SK-N-SH treated with all-trans-retinoic acid at 6 μM for 48 hours (cell line): ENCODE results near the gene LHCGR.

Source experiments
- ATAC-seq: fragments of 200-7000 bp; cut with Tn5 transposase; 3 replicates; pipeline ENCODE4 v1.9.1; 2020; ENCODE audit warnings: mild to moderate bottlenecking, moderate library complexity
- ARNTL ChIP-seq: fragments of 450-650 bp; formaldehyde crosslinking; IDR thresholded peaks from 2 replicates; pipeline ENCODE4 v1.5.0; 2020; ENCODE audit warnings: low read depth, mild to moderate bottlenecking, moderate library complexity, borderline replicate concordance
- CSDC2 ChIP-seq: fragments of 250-450 bp; sonication (Bioruptor Pico); IDR thresholded peaks from 2 replicates; pipeline ENCODE4 v1.5.0; 2020; ENCODE audit warnings: mild to moderate bottlenecking, moderate library complexity
- ESRRG ChIP-seq: fragments of 250-450 bp; sonication (Bioruptor Pico); IDR thresholded peaks from 2 replicates; pipeline ENCODE4 v1.6.1; 2021; ENCODE audit warnings: mild to moderate bottlenecking
- ISL1 ChIP-seq: fragments of 250-450 bp; sonication (Bioruptor Pico); IDR thresholded peaks from 2 replicates; pipeline ENCODE4 v2.1.2; 2022; ENCODE audit warnings: mild to moderate bottlenecking, moderate library complexity
- OSR1 ChIP-seq: fragments of 250-450 bp; sonication (Bioruptor Pico); IDR thresholded peaks from 2 replicates; pipeline ENCODE4 v1.8.0; 2022; ENCODE audit warnings: moderate library complexity, mild to moderate bottlenecking, inconsistent platforms
- PPARA ChIP-seq: fragments of 250-450 bp; sonication (Bioruptor Pico); IDR thresholded peaks from 2 replicates; pipeline ENCODE4 v1.5.0; 2020; ENCODE audit warnings: mild to moderate bottlenecking, borderline replicate concordance
- RARB ChIP-seq: fragments of 250-450 bp; sonication (Bioruptor Pico); IDR thresholded peaks from 2 replicates; pipeline ENCODE4 v1.8.0; 2021; ENCODE audit warnings: mild to moderate bottlenecking, moderate library complexity
- SNAI2 ChIP-seq: fragments of 250-450 bp; sonication (Bioruptor Pico); IDR thresholded peaks from 2 replicates; pipeline ENCODE4 v1.5.0; 2020; ENCODE audit warnings: mild to moderate bottlenecking, moderate library complexity
- TOX ChIP-seq: fragments of 250-450 bp; sonication (Bioruptor Pico); IDR thresholded peaks from 2 replicates; pipeline ENCODE4 v1.8.0; 2021; ENCODE audit warnings: mild to moderate bottlenecking, moderate library complexity, borderline replicate concordance
- ZC3H10 ChIP-seq: fragments of 250-450 bp; sonication (Bioruptor Pico); IDR thresholded peaks from 2 replicates; pipeline ENCODE4 v1.5.1; 2021; ENCODE audit warnings: mild to moderate bottlenecking, moderate library complexity
- ZFP3 ChIP-seq: fragments of 250-450 bp; sonication (Bioruptor Pico); IDR thresholded peaks from 2 replicates; pipeline ENCODE4 v1.5.0; 2020; ENCODE audit warnings: mild to moderate bottlenecking, moderate library complexity
- ZFP30 ChIP-seq: fragments of 450-650 bp; formaldehyde crosslinking; IDR thresholded peaks from 2 replicates; pipeline ENCODE4 v1.5.0; 2022; ENCODE audit warnings: mild to moderate bottlenecking, moderate library complexity
- ZNF565 ChIP-seq: fragments of 450-650 bp; formaldehyde crosslinking; conservative IDR thresholded peaks from 2 replicates; pipeline ENCODE4 v1.5.0; 2020; ENCODE audit warnings: low read depth, mild to moderate bottlenecking, moderate library complexity
- ZNF70 ChIP-seq: fragments of 450-650 bp; formaldehyde crosslinking; IDR thresholded peaks from 2 replicates; pipeline ENCODE4 v1.5.0; 2020; ENCODE audit warnings: mild to moderate bottlenecking, moderate library complexity
- ZNF8 ChIP-seq: fragments of 450-650 bp; formaldehyde crosslinking; IDR thresholded peaks from 2 replicates; pipeline ENCODE4 v1.5.0; 2020; ENCODE audit warnings: mild to moderate bottlenecking, moderate library complexity
- TF ChIP-seq, protein P1 (sequence below): fragments of 250-450 bp; sonication (Bioruptor Pico); IDR thresholded peaks from 2 replicates; pipeline ENCODE4 v1.5.1; 2021; ENCODE audit warnings: mild to moderate bottlenecking, moderate library complexity
- TF ChIP-seq, protein P2 (sequence below): fragments of 250-450 bp; sonication (Bioruptor Pico); IDR thresholded peaks from 2 replicates; pipeline ENCODE4 v1.8.0; 2021; ENCODE audit warnings: low read depth, mild to moderate bottlenecking, moderate library complexity, borderline replicate concordance
- TF ChIP-seq, protein P3 (sequence below): fragments of 250-450 bp; sonication (Bioruptor Pico); IDR thresholded peaks from 2 replicates; pipeline ENCODE4 v1.8.0; 2020; ENCODE audit warnings: mild to moderate bottlenecking, moderate library complexity, borderline replicate concordance
- TF ChIP-seq, protein P4 (sequence below): fragments of 250-450 bp; sonication (Bioruptor Pico); IDR thresholded peaks from 2 replicates; pipeline ENCODE4 v1.5.1; 2020; ENCODE audit warnings: low read depth, mild to moderate bottlenecking, moderate library complexity

Gene LHCGR

DNA sequence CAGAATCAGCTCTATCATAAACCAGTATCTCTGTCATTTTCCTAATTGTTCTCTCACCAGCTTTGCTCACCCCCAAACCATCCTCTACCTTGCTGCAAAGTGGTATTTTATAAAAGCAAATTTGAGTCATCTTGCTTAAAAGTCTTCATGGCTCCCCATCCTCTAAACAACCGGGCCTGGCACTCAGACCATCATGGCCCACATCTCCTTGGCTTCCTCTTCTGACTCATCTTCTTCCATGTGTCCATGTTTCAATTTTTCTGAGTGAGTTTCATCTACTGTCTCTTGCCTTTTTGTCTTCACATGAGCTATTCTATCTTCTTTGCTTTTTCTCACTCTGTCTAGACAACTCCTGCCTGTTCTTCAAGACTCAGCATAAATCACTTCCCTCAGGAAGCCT lies 58.6 kb downstream of the LHCGR start:
- TF ChIP-seq ZNF70 (no peak), ZFP3 (no peak), ZFP30 (no peak), ZNF8 (no peak), OSR1 (CRISPR knock-in tag) (no peak), ZNF565 (CRISPR knock-in tag) (no peak), TOX (CRISPR knock-in tag) (no peak), ESRRG (CRISPR knock-in tag) (no peak), RARB (CRISPR knock-in tag) (no peak), PPARA (CRISPR knock-in tag) (no peak), SNAI2 (no peak), ISL1 (no peak)
- TF ChIP-seq, protein P1, sequence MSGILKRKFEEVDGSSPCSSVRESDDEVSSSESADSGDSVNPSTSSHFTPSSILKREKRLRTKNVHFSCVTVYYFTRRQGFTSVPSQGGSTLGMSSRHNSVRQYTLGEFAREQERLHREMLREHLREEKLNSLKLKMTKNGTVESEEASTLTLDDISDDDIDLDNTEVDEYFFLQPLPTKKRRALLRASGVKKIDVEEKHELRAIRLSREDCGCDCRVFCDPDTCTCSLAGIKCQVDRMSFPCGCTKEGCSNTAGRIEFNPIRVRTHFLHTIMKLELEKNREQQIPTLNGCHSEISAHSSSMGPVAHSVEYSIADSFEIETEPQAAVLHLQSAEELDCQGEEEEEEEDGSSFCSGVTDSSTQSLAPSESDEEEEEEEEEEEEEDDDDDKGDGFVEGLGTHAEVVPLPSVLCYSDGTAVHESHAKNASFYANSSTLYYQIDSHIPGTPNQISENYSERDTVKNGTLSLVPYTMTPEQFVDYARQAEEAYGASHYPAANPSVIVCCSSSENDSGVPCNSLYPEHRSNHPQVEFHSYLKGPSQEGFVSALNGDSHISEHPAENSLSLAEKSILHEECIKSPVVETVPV = no peak
- TF ChIP-seq, protein P2, sequence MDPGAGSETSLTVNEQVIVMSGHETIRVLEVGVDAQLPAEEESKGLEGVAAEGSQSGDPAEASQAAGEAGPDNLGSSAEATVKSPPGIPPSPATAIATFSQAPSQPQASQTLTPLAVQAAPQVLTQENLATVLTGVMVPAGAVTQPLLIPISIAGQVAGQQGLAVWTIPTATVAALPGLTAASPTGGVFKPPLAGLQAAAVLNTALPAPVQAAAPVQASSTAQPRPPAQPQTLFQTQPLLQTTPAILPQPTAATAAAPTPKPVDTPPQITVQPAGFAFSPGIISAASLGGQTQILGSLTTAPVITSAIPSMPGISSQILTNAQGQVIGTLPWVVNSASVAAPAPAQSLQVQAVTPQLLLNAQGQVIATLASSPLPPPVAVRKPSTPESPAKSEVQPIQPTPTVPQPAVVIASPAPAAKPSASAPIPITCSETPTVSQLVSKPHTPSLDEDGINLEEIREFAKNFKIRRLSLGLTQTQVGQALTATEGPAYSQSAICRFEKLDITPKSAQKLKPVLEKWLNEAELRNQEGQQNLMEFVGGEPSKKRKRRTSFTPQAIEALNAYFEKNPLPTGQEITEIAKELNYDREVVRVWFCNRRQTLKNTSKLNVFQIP (CRISPR knock-in tag) = no peak
- no peak for ATAC-seq

DNA sequence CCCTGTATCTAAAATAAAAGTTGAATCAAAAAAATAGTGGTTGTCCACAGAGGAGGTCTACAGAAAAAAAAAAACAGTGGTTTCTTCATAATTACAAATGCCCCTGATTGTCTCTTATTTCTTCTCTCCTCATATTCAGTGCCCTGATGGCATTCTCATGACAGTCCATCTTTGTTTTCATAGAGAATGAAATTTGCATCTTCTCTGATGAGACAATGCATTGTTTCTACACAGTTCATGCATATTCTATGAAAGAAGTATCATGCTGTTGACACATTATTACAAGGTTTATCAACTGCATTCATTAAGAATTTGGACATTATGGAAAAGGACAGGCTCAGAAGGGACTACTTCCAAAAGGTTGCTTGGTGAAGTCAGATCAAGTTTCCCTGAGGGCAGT lies 59.5 kb downstream of the LHCGR start:
- ATAC-seq = no peak
- TF ChIP-seq RARB (CRISPR knock-in tag) (no peak), ISL1 (no peak), ZNF565 (CRISPR knock-in tag) (no peak), PPARA (CRISPR knock-in tag) (no peak), ZFP30 (no peak), ZNF70 (no peak), SNAI2 (no peak)
- TF ChIP-seq, protein P3, sequence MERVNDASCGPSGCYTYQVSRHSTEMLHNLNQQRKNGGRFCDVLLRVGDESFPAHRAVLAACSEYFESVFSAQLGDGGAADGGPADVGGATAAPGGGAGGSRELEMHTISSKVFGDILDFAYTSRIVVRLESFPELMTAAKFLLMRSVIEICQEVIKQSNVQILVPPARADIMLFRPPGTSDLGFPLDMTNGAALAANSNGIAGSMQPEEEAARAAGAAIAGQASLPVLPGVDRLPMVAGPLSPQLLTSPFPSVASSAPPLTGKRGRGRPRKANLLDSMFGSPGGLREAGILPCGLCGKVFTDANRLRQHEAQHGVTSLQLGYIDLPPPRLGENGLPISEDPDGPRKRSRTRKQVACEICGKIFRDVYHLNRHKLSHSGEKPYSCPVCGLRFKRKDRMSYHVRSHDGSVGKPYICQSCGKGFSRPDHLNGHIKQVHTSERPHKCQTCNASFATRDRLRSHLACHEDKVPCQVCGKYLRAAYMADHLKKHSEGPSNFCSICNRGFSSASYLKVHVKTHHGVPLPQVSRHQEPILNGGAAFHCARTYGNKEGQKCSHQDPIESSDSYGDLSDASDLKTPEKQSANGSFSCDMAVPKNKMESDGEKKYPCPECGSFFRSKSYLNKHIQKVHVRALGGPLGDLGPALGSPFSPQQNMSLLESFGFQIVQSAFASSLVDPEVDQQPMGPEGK (CRISPR knock-in tag) = no peak
- TF ChIP-seq, protein P1 = no peak

DNA sequence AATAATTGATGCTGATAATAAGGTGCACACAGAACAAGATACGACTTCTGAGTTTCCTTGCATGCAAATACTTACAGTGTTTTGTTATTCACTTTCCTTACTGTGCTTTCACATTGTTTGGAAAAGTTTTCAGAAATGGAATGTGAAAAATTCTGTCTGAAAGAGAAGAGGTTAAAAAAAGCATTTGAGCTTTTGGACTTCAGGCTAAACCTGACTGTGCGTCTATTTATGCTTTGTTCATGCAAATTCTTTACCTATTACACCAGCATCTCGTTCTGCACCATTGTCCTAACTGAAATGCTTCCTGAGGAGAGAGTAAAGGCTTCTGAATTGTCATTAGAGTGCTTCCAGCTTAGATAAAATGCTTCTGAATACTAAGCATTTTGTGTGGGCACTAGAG lies 61.4 kb downstream of the LHCGR start:
- ATAC-seq = no peak
- TF ChIP-seq ESRRG (CRISPR knock-in tag) (no peak), CSDC2 (CRISPR knock-in tag) (no peak), OSR1 (CRISPR knock-in tag) (no peak), PPARA (CRISPR knock-in tag) (no peak), ARNTL (no peak), RARB (CRISPR knock-in tag) (no peak), ZFP30 (no peak), ZNF70 (no peak), ZC3H10 (CRISPR knock-in tag) (no peak)
- TF ChIP-seq, protein P4, sequence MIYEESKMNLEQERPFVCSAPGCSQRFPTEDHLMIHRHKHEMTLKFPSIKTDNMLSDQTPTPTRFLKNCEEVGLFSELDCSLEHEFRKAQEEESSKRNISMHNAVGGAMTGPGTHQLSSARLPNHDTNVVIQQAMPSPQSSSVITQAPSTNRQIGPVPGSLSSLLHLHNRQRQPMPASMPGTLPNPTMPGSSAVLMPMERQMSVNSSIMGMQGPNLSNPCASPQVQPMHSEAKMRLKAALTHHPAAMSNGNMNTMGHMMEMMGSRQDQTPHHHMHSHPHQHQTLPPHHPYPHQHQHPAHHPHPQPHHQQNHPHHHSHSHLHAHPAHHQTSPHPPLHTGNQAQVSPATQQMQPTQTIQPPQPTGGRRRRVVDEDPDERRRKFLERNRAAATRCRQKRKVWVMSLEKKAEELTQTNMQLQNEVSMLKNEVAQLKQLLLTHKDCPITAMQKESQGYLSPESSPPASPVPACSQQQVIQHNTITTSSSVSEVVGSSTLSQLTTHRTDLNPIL (CRISPR knock-in tag) = no peak
- TF ChIP-seq, protein P1 = no peak
- TF ChIP-seq, protein P3 (CRISPR knock-in tag) = no peak
